ENCODE data around the gene NAALADL2. TPM values are rescaled to one million over a fixed set of nuclear protein-coding genes. Genes with fewer than 3 reads are reported as not detected.

NAALADL2 gene
- polyA plus RNA-seq, 3 donors, result not detected

DNA sequence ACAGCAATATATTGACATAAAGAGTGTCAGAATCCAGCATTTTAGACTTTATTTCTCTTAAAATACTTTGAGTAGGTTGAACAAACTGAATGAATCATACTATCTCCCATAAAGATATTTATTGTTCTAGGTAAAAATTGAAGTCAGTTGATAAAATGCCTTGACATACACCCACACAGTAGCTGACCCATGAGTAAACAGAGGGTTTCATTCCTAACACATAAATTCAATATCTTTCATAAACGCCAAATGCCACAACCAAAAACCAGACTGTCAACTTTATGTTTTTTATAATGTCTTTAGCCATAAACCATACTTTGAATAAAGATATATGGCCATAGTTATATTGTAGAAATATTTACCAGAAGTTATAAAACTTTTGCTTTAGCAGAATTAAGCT, 742.4 kb downstream of the NAALADL2 start:
- no peaks in the 10 kb centered on the region for H3K27me3 ChIP-seq (ENCODE audit: control insufficient read depth in 2 of 2, insufficient read depth in 2 of 2, low read length in 2 of 2)
- H3K9me3 Mint-ChIP-seq, result peaks cover 0 to 6% (median 2%) of the 10 kb centered on the region in 7 donors
- DNase-seq, result no peak
- H3K79me2 ChIP-seq (ENCODE audit: insufficient read depth, low read length), result no peaks in the 10 kb centered on the region
- peaks cover 0 to 1% (median 0%) of the 10 kb centered on the region in 3 donors for H3K27me3 Mint-ChIP-seq (ENCODE audit: low read depth in 3 of 3)
- no peak overlapping the region for H3K9ac ChIP-seq (ENCODE audit: insufficient read depth, low read length, poor library complexity, severe bottlenecking)
- no peaks in the 10 kb centered on the region for H3K36me3 ChIP-seq (replicated peaks in 1 of 2; ENCODE audit: control insufficient read depth in 1 of 2, insufficient read depth in 2 of 2, low read length in 2 of 2)
- TF ChIP-seq, protein P1, sequence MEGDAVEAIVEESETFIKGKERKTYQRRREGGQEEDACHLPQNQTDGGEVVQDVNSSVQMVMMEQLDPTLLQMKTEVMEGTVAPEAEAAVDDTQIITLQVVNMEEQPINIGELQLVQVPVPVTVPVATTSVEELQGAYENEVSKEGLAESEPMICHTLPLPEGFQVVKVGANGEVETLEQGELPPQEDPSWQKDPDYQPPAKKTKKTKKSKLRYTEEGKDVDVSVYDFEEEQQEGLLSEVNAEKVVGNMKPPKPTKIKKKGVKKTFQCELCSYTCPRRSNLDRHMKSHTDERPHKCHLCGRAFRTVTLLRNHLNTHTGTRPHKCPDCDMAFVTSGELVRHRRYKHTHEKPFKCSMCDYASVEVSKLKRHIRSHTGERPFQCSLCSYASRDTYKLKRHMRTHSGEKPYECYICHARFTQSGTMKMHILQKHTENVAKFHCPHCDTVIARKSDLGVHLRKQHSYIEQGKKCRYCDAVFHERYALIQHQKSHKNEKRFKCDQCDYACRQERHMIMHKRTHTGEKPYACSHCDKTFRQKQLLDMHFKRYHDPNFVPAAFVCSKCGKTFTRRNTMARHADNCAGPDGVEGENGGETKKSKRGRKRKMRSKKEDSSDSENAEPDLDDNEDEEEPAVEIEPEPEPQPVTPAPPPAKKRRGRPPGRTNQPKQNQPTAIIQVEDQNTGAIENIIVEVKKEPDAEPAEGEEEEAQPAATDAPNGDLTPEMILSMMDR (IDR thresholded peaks at IDR 0.05), result no peak
- H2AFZ ChIP-seq (ENCODE audit: insufficient read depth, low read depth, low read length, poor library complexity, severe bottlenecking), result no peak overlapping the region
- H4K20me1 ChIP-seq (ENCODE audit: insufficient read depth, low read length), result no peaks in the 10 kb centered on the region
- no peak overlapping the region for H3K4me3 Mint-ChIP-seq
- H3K27ac Mint-ChIP-seq, result no peak overlapping the region
- H3K4me2 ChIP-seq (replicated peaks; ENCODE audit: extremely low read depth, low read length, poor library complexity, severe bottlenecking), result no peak overlapping the region
- peaks cover 0 to 6% of the 10 kb centered on the region in 2 donors for H3K9me3 ChIP-seq (replicated peaks in 1 of 2; ENCODE audit: control insufficient read depth in 1 of 2, insufficient read depth in 1 of 2, low read length in 2 of 2)
- H3K36me3 Mint-ChIP-seq, result no peaks in the 10 kb centered on the region
- H3K27ac ChIP-seq (ENCODE audit: low read depth in 1 of 2, low read length in 2 of 2), result no peak overlapping the region
- H3K4me1 ChIP-seq (ENCODE audit: control insufficient read depth in 1 of 2, insufficient read depth in 2 of 2, low read length in 2 of 2), result no peaks in the 10 kb centered on the region
- no peaks in the 10 kb centered on the region for H3K4me1 Mint-ChIP-seq
- WGBS (ENCODE audit: insufficient coverage), result no CpG with 5 or more reads among the region's 1 CpG
- H3K4me3 ChIP-seq (replicated peaks in 1 of 3; ENCODE audit: low read depth in 2 of 3, low read length in 3 of 3), result no peak overlapping the region
- intact Hi-C loops (cut with micrococcal nuclease), result no loop called here

DNA sequence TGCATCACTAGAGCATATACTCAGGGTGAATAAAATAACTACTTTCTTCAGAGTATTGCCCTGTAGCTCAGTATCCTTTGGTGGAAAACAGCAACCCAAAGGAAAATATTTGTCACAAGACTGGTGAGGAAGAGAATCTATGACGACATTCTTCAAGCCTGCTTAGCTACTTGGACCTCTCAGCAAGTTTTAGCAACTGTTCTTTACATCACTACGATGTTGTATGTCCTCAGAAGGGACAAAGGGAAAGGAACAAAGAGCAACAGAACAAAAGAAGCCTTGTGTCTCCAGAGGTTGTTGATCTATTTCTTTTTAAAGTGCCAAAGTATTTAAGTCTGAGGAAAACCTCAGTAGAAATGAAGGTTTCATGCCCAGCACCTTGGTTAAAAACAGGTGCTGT, 746.7 kb downstream of the NAALADL2 start:
- H3K79me2 ChIP-seq (ENCODE audit: insufficient read depth, low read length), result no peaks in the 10 kb centered on the region
- intact Hi-C loops (cut with micrococcal nuclease), result no loop called here
- H3K9me3 ChIP-seq (replicated peaks in 1 of 2; ENCODE audit: control insufficient read depth in 1 of 2, insufficient read depth in 1 of 2, low read length in 2 of 2), result peaks cover 0 to 6% of the 10 kb centered on the region in 2 donors
- no peak for DNase-seq
- 57% methylated on average over 1 of the region's 2 CpGs for WGBS (ENCODE audit: insufficient coverage)
- H3K9ac ChIP-seq (ENCODE audit: insufficient read depth, low read length, poor library complexity, severe bottlenecking), result no peak overlapping the region
- no peaks in the 10 kb centered on the region for H3K4me1 ChIP-seq (ENCODE audit: control insufficient read depth in 1 of 2, insufficient read depth in 2 of 2, low read length in 2 of 2)
- Mint-ChIP-seq H3K9me3 (peaks cover 0 to 7% (median 2%) of the 10 kb centered on the region in 7 donors), H3K27me3 (ENCODE audit: low read depth in 3 of 3) (no peaks in the 10 kb centered on the region), H3K4me1 (no peaks in the 10 kb centered on the region), H3K27ac (no peak overlapping the region), H3K36me3 (no peaks in the 10 kb centered on the region), H3K4me3 (no peak overlapping the region)
- no peak overlapping the region for H2AFZ ChIP-seq (ENCODE audit: insufficient read depth, low read depth, low read length, poor library complexity, severe bottlenecking)
- TF ChIP-seq, protein P1 (IDR thresholded peaks at IDR 0.05), result no peak
- H3K4me3 ChIP-seq (replicated peaks in 1 of 3; ENCODE audit: low read depth in 2 of 3, low read length in 3 of 3), result no peak overlapping the region
- no peaks in the 10 kb centered on the region for H3K27me3 ChIP-seq (ENCODE audit: control insufficient read depth in 2 of 2, insufficient read depth in 2 of 2, low read length in 2 of 2)
- H3K4me2 ChIP-seq (replicated peaks; ENCODE audit: extremely low read depth, low read length, poor library complexity, severe bottlenecking), result no peak overlapping the region
- no peaks in the 10 kb centered on the region for H3K36me3 ChIP-seq (replicated peaks in 1 of 2; ENCODE audit: control insufficient read depth in 1 of 2, insufficient read depth in 2 of 2, low read length in 2 of 2)
- no peak overlapping the region for H3K27ac ChIP-seq (ENCODE audit: low read depth in 1 of 2, low read length in 2 of 2)
- no peaks in the 10 kb centered on the region for H4K20me1 ChIP-seq (ENCODE audit: insufficient read depth, low read length)

All from CD14-positive monocyte (primary cell).